GM12878 (cell line): ENCODE results near the gene ABI3. TPM values are rescaled to one million over a fixed set of nuclear protein-coding genes. Genes with fewer than 3 reads are reported as not detected.

Source experiments
- BMI1 ChIP-seq: fragments of 450-650 bp; IDR thresholded peaks from 2 replicates; pipeline ENCODE4 v1.6.1; 2016; ENCODE audit warnings: mild to moderate bottlenecking, moderate library complexity, borderline replicate concordance
- CBX3 ChIP-seq: fragments of 200-600 bp; sonication (generic); IDR thresholded peaks from 2 replicates; pipeline ENCODE4 v1.6.1; 2016; ENCODE audit warnings: low read depth, borderline replicate concordance
- HDAC6 ChIP-seq: fragments of 200-600 bp; sonication (generic); IDR thresholded peaks from one replicate; pipeline ENCODE4 v1.8.0; 2017; ENCODE audit warnings: antibody characterized with exemption; ENCODE audit not compliant: unreplicated experiment
- NBN ChIP-seq: fragments of 450-650 bp; IDR thresholded peaks from 2 replicates; pipeline ENCODE4 v1.6.1; 2016
- NRF1 ChIP-seq: conservative IDR thresholded peaks from 2 replicates; pipeline ENCODE4 v1.6.1; 2011; ENCODE audit warnings: mild to moderate bottlenecking, low read depth, low read length, improper control_type of control experiment
- POLR2AphosphoS5 ChIP-seq: IDR thresholded peaks from 2 replicates; pipeline ENCODE4 v1.6.1; 2011; ENCODE audit warnings: mild to moderate bottlenecking, low read length, inconsistent platforms
- RAD21 ChIP-seq: IDR thresholded peaks from 2 replicates; pipeline ENCODE4 v1.6.1; 2011; ENCODE audit warnings: mild to moderate bottlenecking, low read depth, low read length, moderate library complexity; ENCODE audit not compliant: insufficient read depth
- RELA ChIP-seq: fragments of 450-650 bp; IDR thresholded peaks from 2 replicates; pipeline ENCODE4 v1.8.0; 2014; ENCODE audit warnings: borderline replicate concordance; ENCODE audit not compliant: partially characterized antibody
- ZBTB40 ChIP-seq: fragments of 450-650 bp; IDR thresholded peaks from 2 replicates; pipeline ENCODE4 v1.6.1; 2016; ENCODE audit warnings: mild to moderate bottlenecking, moderate library complexity, borderline replicate concordance
- ZSCAN29 ChIP-seq: fragments of 450-650 bp; IDR thresholded peaks from 2 replicates; pipeline ENCODE4 v1.6.1; 2017; ENCODE audit warnings: mild to moderate bottlenecking, moderate library complexity
- polyA plus RNA-seq, 11 experiments: library from polyadenylated mRNA; depleted of rRNA in 4 of 11; unstranded in 6 of 11; stranded (reverse) in 5 of 11; fragments of >200 nt; fragmentation: Nextera tagmentation in 4 of 11; fragmentation: Illumina TruSeq in 1 of 11; extraction: Ambion mirVana in 4 of 11; extraction: Trizol in 1 of 11; gene quantifications; 1 replicate in 1 of 11; 2 replicates in 10 of 11; pipeline versions ENCODE4 v1.2.1 to v1.2.3, GENCODE V29; 2011 to 2016; ENCODE audit warnings: inconsistent platforms in 2 of 11, missing spikeins in 2 of 11, low read depth in 1 of 11
- total RNA-seq, 4 experiments: library from RNA; depleted of rRNA in 3 of 4; stranded (reverse); fragments of >200 nt in 3 of 4; fragmentation: Illumina TruSeq in 1 of 4; extraction: Trizol in 1 of 4; gene quantifications; 2 replicates each; pipeline versions ENCODE4 v1.2.1 to v1.2.3, GENCODE V29; 2013 to 2021
- TF ChIP-seq, protein P1 (sequence below): fragments of 450-650 bp; IDR thresholded peaks from 2 replicates; pipeline ENCODE4 v1.6.1; 2016; ENCODE audit warnings: mild to moderate bottlenecking

The ABI3 gene
- total and polyA plus RNA-seq, 10 of the 15 experiments (the other 5 are each of a cell fraction or from before 2014, with no cell fraction given) = 13.4 to 109 (median 51.1) TPM

DNA sequence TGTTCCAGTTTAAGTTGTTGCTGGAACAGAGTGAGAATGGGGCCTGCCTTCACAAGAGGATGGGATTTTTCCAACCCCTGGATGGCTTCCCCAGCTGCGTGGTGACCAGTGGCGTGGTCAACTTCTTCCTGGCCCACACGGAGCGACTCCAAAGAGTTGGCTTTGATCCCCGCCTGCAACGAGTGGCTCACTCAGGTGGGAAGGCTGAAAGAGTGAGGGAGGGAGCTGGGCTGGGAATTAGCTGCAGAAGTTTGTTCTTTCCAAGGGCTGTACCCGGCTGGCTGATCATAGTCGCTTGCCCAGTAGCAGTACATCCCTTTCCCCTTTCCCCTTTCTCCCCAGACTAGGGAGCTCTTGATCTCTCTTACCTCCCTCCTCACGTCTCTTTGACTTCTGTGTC, 41.8 kb upstream of the ABI3 start (continued):
- TF ChIP-seq, protein P1, sequence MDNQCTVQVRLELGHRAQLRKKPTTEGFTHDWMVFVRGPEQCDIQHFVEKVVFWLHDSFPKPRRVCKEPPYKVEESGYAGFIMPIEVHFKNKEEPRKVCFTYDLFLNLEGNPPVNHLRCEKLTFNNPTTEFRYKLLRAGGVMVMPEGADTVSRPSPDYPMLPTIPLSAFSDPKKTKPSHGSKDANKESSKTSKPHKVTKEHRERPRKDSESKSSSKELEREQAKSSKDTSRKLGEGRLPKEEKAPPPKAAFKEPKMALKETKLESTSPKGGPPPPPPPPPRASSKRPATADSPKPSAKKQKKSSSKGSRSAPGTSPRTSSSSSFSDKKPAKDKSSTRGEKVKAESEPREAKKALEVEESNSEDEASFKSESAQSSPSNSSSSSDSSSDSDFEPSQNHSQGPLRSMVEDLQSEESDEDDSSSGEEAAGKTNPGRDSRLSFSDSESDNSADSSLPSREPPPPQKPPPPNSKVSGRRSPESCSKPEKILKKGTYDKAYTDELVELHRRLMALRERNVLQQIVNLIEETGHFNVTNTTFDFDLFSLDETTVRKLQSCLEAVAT = no peak
- TF ChIP-seq POLR2AphosphoS5 = no peak
- TF ChIP-seq BMI1 = no peak
- TF ChIP-seq NBN = no peak
- no peak for TF ChIP-seq ZBTB40
- TF ChIP-seq HDAC6 = no peak
- no peak for TF ChIP-seq RELA
- no peak for TF ChIP-seq CBX3
- no peak for TF ChIP-seq ZSCAN29
- no peak for TF ChIP-seq RAD21
- TF ChIP-seq NRF1 = no peak
